HG03060 (cell line): ENCODE measurements around the gene ANKDD1B.

Experiments used
- ATAC-seq: cut with Tn5 transposase; IDR thresholded peaks from one replicate; pipeline ENCODE4 v1.9.1; 2021; ENCODE audit warnings: low read depth, moderate number of reproducible peaks; ENCODE audit not compliant: unreplicated experiment

ANKDD1B gene

DNA sequence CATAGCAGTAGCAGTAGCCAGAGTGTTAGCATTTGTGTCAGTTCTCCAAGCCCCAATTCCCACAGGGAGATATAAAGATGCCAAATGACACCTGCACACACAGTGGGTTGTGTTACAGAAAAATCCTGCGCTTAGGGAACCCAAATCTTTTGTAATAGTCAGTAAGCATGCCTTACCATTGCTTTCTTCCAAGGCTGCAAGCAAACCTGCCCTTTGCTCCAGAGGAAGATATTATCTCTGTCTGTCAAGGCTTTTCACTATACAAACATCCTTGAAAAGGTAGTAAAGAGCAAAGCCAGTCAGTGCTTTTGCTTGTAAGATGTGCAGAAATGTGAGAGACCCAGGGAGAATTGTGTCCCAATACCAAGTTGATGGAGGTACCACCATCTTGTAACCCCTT lies 2.9 kb downstream of the ANKDD1B start:
- ATAC-seq = no peak

DNA sequence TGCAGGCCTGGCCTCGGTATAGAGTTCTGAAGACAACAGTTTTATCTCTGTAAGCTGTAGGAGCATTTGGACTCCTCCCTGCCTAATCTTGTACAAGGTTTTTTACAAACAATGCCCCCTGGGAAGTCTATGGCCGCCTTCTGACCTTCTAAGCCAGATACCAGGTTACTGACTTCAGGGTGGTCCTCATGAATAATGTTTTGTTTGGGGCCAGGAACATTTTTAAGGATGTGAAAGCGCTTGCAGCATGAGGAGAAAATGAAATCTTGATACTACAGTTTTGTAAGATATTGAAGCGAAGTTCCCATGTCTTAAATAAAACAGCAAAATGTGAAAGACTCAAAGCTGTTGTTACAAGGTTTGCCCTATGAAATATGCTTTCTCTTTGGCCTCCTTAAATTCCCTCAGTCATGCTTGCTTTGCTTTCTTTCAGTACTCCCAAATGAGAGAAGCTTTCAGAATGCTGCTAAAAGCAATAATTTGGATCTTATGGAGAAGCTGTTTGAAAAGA lies 5.2 kb downstream of the ANKDD1B start:
- ATAC-seq = no peak

- ATAC-seq = no peak
Measured at GRCh38 chr5:75616971-75617621, 5.8 kb downstream of the ANKDD1B start.

DNA sequence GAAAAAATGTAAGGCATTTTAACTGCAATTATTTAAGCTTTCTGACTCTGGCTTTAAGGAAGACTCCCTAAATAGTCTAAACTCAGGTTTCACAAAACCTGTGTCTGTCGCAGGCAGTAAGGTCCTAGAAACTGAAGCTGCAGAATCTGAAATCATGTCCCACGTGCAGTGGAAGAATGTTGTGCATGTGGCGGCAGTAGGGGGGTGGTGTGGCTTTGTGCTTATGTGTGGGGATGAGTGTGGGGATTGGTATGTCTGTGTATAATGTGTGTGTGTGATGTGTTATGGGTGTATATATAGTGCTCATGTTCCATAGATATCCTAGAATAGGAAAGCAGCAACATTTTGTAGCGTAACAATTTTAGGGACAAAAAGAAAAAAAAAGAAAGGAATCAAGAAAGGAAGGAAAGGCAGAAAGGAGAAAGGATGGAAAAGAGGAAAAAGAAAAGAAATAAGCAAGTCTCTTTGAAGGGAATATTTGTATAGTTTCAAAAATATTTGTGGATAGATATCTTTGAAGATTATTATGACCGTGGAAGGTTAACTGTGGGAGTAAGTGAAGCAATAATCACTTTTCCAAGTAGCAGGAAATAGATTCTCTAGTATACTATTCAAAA lies 6.6 kb downstream of the ANKDD1B start:
- ATAC-seq = no peak

DNA sequence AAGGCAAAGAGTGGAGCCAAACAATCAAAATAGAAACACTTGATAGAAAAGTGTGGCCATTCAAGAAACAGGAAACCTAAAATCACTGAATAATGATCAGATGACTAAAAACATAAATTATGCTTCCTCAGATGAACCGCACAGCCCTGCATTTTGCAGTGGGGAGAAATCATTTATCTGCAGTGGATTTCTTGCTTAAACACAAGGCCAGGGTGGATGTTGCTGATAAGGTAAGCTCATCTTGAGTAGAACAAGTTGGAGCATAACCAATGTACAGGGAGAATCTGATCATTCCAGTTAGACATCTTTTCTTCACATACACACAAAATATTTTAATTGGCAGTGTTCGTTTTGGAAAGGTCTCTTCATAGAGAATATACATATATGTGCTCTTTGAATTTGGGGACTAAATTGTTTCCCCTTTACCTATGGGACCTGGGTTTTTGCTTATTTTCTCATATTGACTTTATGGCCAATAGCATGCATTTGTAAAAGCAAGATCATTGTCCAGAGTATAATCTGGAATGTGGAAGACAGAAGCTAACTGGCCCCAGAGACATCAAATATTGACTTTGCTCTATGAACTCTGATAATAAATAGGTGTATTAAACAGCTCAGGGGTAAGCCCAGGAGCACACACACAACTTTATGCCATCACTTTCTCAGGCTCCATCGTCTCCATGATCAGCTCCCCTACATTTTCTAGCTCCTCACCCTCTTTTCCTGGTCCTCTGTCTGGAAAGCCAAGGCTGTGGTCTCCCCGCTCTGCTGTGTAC lies 9.1 kb downstream of the ANKDD1B start:
- no peak for ATAC-seq

GRCh38 chr5:75622564-75622963 lies 11.3 kb downstream of the ANKDD1B start:
- ATAC-seq = no peak

- no peak for ATAC-seq
Measured at GRCh38 chr5:75623846-75624245, 12.6 kb downstream of the ANKDD1B start.

- ATAC-seq = no peak
Measured at GRCh38 chr5:75626959-75627358, 15.7 kb downstream of the ANKDD1B start.

DNA sequence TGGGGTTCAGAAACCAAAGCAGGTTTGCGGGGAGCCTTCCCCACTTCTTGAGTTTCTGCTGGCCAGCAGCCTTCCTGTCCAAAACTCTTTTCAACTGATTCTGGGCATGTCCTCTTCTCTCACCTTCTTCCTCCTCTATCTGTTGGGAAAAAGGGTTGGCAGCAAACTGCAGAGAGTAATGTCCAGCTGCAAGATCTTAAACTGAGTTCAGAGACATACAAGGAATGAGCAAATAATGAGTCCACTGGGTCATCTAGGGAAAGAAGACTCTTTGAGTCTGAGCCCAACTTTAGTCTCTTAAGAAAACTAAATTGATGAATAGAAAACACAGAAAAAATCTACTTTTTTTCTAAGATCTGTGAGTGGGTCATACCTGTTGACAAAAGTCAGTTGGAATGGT lies 16.5 kb downstream of the ANKDD1B start:
- ATAC-seq = no peak

DNA sequence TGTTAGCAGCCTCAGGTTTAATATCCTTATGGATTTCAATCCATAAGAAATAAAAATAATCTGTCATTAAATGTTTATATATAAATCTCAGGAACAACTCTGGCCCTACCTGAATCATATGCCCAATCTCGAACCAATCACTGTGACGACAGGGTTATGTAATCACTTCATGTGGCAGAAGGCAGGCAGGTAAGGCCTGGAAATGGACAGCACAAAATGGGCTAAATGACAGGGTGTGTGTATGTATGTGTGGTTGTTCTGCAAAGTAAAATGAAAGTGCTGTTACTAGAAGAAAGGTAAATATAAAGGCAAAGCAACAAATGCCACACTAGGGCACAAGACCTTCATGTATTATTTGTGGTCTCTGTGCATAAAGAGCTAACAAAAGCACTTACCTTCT lies 19.6 kb downstream of the ANKDD1B start:
- no peak for ATAC-seq

DNA sequence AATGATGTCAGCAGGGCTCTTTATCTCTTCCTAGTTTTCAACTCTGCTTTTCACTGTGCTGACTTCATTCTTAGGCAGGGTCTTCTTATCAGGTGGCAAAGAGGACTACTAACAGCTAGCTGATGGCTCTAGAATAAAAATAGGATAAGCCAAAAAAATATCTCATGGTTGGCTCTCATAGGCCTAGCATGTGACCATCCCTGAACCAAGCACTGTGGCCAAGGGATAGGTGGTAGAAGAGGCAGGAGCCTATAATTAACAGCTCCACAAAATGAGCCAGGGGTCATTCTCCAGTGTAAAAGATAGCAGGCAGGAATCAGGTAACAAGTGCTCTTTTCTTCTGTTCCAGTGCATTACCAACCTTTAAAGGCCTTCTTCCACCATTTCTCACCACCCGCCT lies 21.1 kb downstream of the ANKDD1B start:
- ATAC-seq = no peak

DNA sequence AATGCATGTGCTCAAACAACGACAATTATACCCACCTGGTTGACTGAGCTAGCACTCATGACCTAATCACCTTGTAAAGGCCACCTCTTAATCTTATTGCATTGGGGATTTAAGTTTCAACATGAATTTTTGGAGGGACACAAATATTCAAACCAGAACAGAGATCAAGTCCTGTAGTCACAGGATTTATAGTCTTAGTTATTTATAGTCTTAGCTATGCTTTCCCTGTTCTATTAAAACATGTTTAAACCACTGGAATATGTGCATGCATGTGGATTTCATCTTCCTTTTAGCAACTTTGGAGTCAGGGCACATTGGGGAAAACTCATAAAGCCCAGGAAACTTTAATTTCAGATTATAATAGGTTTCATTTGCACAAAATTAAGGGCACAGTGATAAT lies 26.7 kb downstream of the ANKDD1B start:
- no peak for ATAC-seq

DNA sequence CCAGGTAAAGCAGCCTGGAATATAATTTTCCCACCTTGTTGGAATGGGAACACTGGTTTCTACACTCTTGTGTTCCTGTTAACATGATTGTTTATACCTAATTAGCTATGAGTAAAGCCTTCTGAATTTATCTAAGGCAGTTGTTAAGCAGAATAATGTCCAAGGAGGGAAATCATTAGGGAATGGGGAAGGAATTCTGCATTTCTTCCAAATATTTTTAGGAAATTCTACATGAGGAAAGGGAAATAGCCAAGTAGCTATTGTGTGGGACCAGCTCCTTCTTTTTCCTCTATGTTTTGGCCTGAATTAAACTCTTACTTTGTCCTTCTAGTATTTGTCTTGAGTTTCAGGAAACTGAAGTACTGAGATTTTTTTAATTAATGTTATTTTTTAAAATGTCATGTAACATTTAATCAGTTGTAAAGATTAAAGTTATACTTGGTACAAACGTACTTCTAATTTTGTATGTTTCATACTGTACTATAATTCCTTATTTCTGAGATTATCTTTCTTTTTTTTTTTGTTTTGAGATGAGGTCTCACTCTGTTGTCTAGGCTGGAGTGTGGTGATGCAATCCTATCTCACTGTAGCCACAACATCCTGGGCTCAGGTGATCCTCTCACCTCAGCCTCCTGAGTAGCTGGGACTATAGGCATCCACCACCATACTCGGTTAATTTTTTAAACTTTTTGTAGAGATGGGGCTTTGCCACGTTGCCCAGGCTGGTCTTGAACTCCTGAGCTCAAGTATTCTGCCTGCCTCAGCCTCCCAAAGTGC lies 28.5 kb downstream of the ANKDD1B start:
- no peak for ATAC-seq

DNA sequence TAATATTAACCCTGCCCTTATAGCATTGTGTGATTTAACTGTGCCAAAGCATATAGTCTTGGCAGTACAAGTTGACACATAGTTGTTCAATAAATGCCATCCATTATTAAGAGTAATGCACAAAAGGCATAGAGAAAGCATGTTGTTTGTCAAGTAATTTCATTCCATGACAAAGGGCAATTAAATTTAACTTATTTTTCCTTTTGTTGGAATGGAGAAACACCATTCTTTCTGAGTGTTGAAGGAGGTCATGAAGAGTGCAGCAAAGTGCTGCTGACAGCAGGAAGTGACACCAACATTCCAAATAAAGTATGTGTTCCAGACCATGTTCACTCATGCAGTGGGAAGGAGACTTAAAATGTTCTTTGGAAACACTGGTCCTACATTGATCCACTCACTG lies 29.1 kb downstream of the ANKDD1B start:
- ATAC-seq = no peak

DNA sequence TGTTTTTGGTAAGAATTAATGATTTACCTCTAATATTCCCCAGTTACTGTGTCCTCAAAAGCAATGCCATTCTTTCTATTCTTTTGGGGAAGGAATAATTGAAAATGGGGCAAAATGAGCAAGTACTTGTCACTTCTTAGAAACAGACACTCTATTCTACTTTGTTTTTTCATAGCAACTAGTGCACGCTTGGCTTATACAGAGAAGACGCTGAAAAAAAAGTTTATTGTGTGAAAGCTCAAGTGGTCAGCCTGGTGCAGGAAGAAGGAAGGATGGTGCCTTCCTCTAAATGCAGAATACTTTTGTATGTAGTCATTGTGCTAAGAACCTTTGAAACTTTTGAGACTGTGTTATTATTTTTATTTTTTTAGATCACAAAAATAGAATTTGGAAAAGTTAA lies 29.6 kb downstream of the ANKDD1B start:
- no peak for ATAC-seq

DNA sequence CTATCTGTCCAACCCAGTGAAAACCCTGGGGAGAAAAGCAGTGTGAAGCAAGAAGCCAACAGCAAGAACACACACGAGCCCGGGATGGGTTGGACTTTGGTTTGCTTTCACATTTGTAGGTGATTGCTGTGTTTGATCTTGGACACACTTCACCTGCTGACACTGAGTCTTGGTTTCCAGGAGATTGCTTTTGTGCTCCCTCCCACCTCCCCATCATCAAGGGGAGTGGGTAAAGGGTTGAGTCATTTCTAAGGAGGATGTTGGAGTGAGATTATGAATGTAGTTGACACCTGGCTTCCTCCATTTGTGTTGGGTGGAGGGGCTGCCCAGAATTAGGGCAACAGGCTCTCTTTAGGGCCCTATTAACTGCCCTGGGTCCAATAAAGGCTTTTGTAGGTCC lies 37.5 kb downstream of the ANKDD1B start:
- ATAC-seq = no peak

GRCh38 chr5:75651575-75652238 lies 40.5 kb downstream of the ANKDD1B start:
- no peak for ATAC-seq

GRCh38 chr5:75653521-75653920 lies 42.3 kb downstream of the ANKDD1B start:
- ATAC-seq = no peak

DNA sequence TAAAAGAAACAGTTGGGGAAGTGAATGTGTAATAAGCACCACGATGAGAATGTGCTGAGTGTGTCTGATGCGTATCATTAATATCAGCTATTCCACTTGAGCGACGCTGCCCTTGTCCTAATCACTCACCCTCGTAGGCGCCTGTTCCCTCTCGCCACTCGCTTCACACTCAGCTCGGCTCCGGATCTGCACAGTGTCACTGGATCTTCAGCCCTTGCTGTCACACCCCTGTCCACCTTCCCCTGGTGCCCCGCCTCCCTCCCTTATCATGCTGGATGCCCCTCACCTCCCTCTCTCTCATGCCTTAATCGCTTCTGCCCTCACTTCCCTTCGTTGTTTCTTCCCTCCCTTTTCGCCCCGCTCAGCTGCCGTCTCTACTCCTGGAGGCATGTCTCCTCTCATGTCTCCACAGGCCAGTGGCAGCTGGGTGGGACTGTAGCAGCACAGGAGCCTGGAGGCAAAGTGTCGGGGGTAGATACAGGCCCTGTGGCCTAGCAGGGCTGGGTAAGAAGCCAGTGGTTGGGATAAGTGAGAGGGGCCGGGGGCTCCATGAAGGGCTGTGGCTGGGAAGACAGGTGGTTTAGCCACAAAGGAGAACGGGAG lies 43.5 kb downstream of the ANKDD1B start:
- ATAC-seq = no peak
